ENCODE measurements around the gene R3HCC1L.

- TF ChIP-seq CTCF (IDR thresholded peaks at IDR 0.05; ENCODE audit: poor library complexity, severe bottlenecking): no peak
- TF ChIP-seq EZH2 (IDR thresholded peaks at IDR 0.05; ENCODE audit: borderline replicate concordance, insufficient read depth, low read length, poor library complexity, severe bottlenecking): no peak
- TF ChIP-seq TAF1 (IDR thresholded peaks at IDR 0.05; ENCODE audit: low read depth): no peak
- TF ChIP-seq REST (IDR thresholded peaks at IDR 0.05; ENCODE audit: borderline replicate concordance): no peak
- no peak for TF ChIP-seq RAD21 (conservative IDR thresholded peaks at IDR 0.05)
- TF ChIP-seq POLR2AphosphoS5 (IDR thresholded peaks at IDR 0.05): no peak
- no peak for TF ChIP-seq SMC3 (conservative IDR thresholded peaks at IDR 0.05; ENCODE audit: poor library complexity)
- no peak for TF ChIP-seq EP300 (conservative IDR thresholded peaks at IDR 0.05; ENCODE audit: poor library complexity, severe bottlenecking)
Observed at GRCh38 chr10:98267069-98267893, 132.8 kb downstream of the R3HCC1L start.

Measured in neural cell (in vitro differentiated cells).